GM12872 (cell line): ENCODE data around the gene BTBD1.

Source experiments
- TF ChIP-seq, protein P1 (sequence below): IDR thresholded peaks from 3 replicates; pipeline ENCODE4 v1.5.1; 2011; ENCODE audit warnings: low read depth, mild to moderate bottlenecking, low read length, moderate library complexity; ENCODE audit not compliant: insufficient read depth

Gene BTBD1

GRCh38 chr15:83036253-83036652 lies 30.8 kb downstream of the BTBD1 start:
- TF ChIP-seq, protein P1, sequence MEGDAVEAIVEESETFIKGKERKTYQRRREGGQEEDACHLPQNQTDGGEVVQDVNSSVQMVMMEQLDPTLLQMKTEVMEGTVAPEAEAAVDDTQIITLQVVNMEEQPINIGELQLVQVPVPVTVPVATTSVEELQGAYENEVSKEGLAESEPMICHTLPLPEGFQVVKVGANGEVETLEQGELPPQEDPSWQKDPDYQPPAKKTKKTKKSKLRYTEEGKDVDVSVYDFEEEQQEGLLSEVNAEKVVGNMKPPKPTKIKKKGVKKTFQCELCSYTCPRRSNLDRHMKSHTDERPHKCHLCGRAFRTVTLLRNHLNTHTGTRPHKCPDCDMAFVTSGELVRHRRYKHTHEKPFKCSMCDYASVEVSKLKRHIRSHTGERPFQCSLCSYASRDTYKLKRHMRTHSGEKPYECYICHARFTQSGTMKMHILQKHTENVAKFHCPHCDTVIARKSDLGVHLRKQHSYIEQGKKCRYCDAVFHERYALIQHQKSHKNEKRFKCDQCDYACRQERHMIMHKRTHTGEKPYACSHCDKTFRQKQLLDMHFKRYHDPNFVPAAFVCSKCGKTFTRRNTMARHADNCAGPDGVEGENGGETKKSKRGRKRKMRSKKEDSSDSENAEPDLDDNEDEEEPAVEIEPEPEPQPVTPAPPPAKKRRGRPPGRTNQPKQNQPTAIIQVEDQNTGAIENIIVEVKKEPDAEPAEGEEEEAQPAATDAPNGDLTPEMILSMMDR: no peak

- TF ChIP-seq, protein P1: no peak
These were observed 37.0 kb downstream of the BTBD1 start for GRCh38 chr15:83030021-83030420.

DNA sequence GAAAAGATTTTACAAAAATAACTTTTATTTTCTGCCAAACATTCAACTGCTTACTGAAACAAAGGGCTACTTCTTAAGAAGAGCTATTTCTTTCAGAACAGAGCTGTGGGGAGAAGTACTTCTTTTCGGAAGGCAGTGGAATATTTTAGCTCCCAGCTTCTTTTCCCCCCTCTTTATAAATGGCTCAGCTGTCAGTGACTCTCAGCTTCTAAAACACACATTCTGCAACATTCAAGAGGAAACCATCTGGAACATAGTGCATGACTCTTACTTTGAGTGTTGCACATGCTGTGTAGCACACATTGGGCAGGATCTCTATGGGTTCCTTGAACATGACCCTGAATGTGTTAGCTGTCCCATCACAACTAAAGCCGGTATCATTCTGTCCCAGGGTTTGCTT lies 48.6 kb downstream of the BTBD1 start:
- TF ChIP-seq, protein P1: no peak

GRCh38 chr15:83016906-83017305 lies 50.1 kb downstream of the BTBD1 start:
- TF ChIP-seq, protein P1: no peak

DNA sequence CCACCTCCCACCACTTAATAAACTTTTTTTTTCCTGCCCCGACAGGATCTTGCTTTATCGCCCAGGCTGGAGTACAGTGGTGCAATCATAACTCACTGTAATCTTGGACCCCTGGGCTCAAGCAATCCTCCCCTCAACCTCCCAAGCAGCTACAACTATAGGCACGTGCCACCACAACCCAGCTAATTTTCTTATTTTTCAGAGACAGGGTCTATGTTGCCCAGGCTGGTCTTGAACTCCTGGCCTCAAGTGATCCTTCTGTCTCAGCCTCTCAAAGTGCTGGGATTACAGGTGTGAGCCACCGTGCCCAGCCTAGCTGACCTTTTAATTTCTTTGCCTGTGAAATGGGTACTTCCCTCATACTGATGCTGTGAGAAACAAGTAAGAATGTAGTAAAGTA lies 51.7 kb downstream of the BTBD1 start:
- TF ChIP-seq, protein P1: no peak

GRCh38 chr15:83014205-83014653 lies 52.8 kb downstream of the BTBD1 start:
- TF ChIP-seq, protein P1: no peak

DNA sequence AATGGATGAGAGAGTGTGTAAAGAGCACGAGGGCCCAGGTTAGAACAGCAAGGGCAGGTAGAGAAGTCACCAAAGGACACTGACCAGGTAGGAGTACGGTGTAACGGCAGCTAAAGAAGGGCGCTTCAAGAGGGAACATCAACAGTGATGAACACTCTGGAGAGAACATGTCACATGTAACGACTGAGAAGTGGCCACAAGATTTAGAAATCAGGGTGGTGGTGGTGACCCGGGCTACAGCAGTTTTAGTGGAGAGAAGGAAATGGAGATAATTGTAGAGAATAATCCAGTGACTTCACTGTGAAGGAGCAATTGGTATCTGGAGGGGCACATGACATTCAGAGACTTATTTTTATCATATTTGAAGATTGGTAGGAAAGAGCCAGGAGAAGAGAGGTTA lies 54.4 kb downstream of the BTBD1 start:
- TF ChIP-seq, protein P1: no peak

DNA sequence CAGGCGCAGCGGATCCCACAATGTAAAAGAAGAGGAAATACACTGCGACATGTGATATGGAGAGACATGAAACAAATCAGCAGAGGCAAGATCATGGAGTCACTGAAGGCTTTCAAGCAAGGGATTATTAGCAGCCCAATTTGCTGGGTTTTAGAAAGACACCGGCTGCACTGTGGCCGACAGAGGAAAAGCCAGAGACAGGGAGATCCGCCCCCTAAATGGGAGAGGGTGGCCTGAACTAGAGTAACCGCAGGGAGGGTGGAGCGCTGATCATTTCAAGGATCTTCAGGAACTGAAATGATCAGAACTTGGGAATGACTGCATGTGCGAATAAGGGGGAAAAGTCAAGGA lies 55.0 kb downstream of the BTBD1 start:
- TF ChIP-seq, protein P1: no peak
